ENCODE data around the gene SYNDIG1L. TPM values are rescaled to one million over a fixed set of nuclear protein-coding genes. Genes with fewer than 3 reads are reported as not detected.
"Not testable (repeated sequence)": the region's sequence is repeated elsewhere in the genome, so short reads cannot be mapped to it uniquely, and the experiment has no call there.

Gene SYNDIG1L
- total RNA-seq, 1 donor from 2014 or later: 1.6 TPM

DNA sequence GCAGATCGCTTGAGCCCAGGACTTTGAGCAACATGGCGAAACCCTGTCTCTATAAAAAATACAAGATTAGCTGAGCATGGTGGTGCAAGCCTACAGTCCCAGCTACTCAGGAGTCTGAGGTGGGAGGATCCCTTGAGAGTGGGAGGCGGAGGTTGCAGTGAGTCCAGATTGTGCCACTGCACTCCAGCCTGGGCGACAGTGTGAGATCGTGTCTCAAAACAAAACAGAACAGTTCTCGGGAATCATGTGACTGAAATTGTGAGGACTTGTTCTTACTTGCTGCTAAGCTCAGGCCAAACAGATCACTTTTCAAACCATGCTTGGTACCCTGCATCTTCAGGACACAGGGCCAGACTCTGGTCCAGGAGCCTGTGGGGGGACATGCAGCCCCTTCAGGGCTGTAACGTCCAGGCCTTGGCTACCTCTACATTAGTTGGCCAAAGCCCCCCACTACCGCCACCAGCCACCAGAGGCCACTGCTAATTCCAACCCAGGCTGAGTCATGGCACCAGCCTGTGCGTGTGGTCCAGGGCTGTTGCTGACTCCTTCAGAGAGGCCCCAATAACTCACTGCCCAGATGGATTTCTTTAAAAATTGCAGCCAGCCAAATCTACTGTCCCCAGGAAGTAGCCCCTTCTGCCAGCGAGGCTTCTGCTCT is 33.4 kb upstream of the SYNDIG1L start:
- Histone ChIP-seq H3K4me3 (no peak overlapping the region), H3K27me3 (ENCODE audit: low read depth) (no peaks in the 10 kb centered on the region), H3K4me1 (no peaks in the 10 kb centered on the region), H3K36me3 (no peaks in the 10 kb centered on the region), H3K9me3 (no peaks in the 10 kb centered on the region), H3K27ac (no peak overlapping the region)
- TF ChIP-seq, protein P1, sequence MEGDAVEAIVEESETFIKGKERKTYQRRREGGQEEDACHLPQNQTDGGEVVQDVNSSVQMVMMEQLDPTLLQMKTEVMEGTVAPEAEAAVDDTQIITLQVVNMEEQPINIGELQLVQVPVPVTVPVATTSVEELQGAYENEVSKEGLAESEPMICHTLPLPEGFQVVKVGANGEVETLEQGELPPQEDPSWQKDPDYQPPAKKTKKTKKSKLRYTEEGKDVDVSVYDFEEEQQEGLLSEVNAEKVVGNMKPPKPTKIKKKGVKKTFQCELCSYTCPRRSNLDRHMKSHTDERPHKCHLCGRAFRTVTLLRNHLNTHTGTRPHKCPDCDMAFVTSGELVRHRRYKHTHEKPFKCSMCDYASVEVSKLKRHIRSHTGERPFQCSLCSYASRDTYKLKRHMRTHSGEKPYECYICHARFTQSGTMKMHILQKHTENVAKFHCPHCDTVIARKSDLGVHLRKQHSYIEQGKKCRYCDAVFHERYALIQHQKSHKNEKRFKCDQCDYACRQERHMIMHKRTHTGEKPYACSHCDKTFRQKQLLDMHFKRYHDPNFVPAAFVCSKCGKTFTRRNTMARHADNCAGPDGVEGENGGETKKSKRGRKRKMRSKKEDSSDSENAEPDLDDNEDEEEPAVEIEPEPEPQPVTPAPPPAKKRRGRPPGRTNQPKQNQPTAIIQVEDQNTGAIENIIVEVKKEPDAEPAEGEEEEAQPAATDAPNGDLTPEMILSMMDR (IDR thresholded peaks at IDR 0.05): peak; percentile 49
- DNase-seq (no peak), ATAC-seq (peak; percentile 60 to 66)
- intact Hi-C loops (cut with DNase I): no loop called here

DNA sequence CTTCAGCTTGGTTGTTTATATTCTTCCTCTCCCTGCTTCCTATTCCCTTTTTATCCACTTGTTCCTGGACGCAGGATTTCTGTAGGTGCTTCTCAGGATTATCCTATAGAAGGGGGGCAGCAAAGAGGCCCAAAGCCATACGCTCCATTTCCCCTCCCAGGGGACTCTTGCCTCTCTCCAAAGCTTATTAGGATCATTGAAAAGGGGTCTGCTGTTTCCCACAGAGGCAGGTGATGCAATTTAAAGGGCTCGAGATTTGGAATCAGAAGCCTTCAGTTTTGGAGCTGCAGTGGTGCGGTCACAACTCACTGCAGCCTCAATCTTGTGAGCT is 31.5 kb upstream of the SYNDIG1L start:
- intact Hi-C loops (cut with DNase I): no loop called here
- H3K4me1 ChIP-seq: no peaks in the 10 kb centered on the region
- no peak for DNase-seq
- no peak overlapping the region for H3K4me3 ChIP-seq
- no peak overlapping the region for H3K27ac ChIP-seq
- no peaks in the 10 kb centered on the region for H3K9me3 ChIP-seq
- no peaks in the 10 kb centered on the region for H3K27me3 ChIP-seq (ENCODE audit: low read depth)
- TF ChIP-seq, protein P1 (IDR thresholded peaks at IDR 0.05): no peak
- no peak for ATAC-seq
- H3K36me3 ChIP-seq: no peaks in the 10 kb centered on the region

GRCh38 chr14:74456684-74457564 is 30.9 kb upstream of the SYNDIG1L start:
- Histone ChIP-seq H3K4me1 (no peaks in the 10 kb centered on the region), H3K36me3 (no peaks in the 10 kb centered on the region), H3K27me3 (ENCODE audit: low read depth) (no peaks in the 10 kb centered on the region), H3K4me3 (no peak overlapping the region), H3K27ac (no peak overlapping the region), H3K9me3 (no peaks in the 10 kb centered on the region)
- intact Hi-C loops (cut with DNase I): no loop called here
- ATAC-seq: no peak
- TF ChIP-seq, protein P1 (IDR thresholded peaks at IDR 0.05): no peak
- DNase-seq: no peak

DNA sequence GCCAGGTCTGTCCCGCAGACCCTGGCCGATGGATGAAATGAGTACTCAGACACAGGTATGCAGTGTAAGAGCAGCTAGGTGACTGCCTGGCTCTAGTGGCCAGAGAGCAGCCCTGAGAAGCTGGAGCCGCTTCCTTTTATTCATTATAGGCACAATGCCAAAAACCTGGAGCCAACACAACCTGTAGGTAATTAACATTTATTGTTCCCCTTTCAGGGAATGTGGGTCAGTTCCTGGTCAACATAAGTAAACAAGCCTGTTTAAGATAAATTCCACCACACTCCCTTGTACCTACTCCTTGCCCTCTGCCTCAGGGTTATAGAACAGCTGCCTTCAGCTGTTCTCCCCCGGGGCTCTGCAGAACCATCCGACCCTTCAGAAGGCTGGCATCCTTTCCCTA is 28.4 kb upstream of the SYNDIG1L start:
- H3K4me1 ChIP-seq; H3K9me3 ChIP-seq; H3K27me3 ChIP-seq (ENCODE audit: low read depth); intact Hi-C loops (cut with DNase I); H3K4me3 ChIP-seq; H3K36me3 ChIP-seq; DNase-seq; ATAC-seq; H3K27ac ChIP-seq: not testable (repeated sequence)

- Histone ChIP-seq H3K9me3 (no peaks in the 10 kb centered on the region), H3K27ac (no peak overlapping the region), H3K27me3 (ENCODE audit: low read depth) (no peaks in the 10 kb centered on the region), H3K4me3 (no peak overlapping the region), H3K4me1 (no peaks in the 10 kb centered on the region), H3K36me3 (no peaks in the 10 kb centered on the region)
- no peak for DNase-seq
- ATAC-seq: no peak
- TF ChIP-seq, protein P1 (IDR thresholded peaks at IDR 0.05): no peak
- intact Hi-C loops (cut with DNase I): no loop called here
Measured at GRCh38 chr14:74444866-74445265, 18.9 kb upstream of the SYNDIG1L start.

GRCh38 chr14:74442757-74443156 is 16.7 kb upstream of the SYNDIG1L start:
- TF ChIP-seq, protein P1 (IDR thresholded peaks at IDR 0.05): no peak
- ATAC-seq: no peak
- H3K4me3 ChIP-seq: no peak overlapping the region

More at GRCh38 chr14:74442757-74443156, 16.7 kb upstream of the SYNDIG1L start:
- no peaks in the 10 kb centered on the region for H3K4me1 ChIP-seq
- no peaks in the 10 kb centered on the region for H3K9me3 ChIP-seq
- DNase-seq: no peak
- H3K27ac ChIP-seq: no peak overlapping the region
- H3K36me3 ChIP-seq: no peaks in the 10 kb centered on the region
- intact Hi-C loops (cut with DNase I): no loop called here
- no peaks in the 10 kb centered on the region for H3K27me3 ChIP-seq (ENCODE audit: low read depth)

All from lower lobe of right lung (tissue), 2 donors.